A549 (cell line): ENCODE measurements around the gene ITGA11.

Source experiments
- CEBPB ChIP-seq, 2 experiments: fragments of >200 bp in 1 of 2; sonication (Bioruptor Twin) in 1 of 2; formaldehyde crosslinking in 1 of 2; IDR thresholded peaks; 2 replicates each; pipeline ENCODE4 v1.6.1; 2012 to 2016
- CTCF ChIP-seq: fragments of >200 bp; sonication (Bioruptor Twin); formaldehyde crosslinking; IDR thresholded peaks from 3 replicates; pipeline ENCODE4 v1.5.1; 2016
- EHMT2 ChIP-seq: fragments of 200-600 bp; sonication (generic); IDR thresholded peaks from 2 replicates; pipeline ENCODE4 v1.6.1; 2016; ENCODE audit warnings: antibody characterized with exemption, low read depth, mild to moderate bottlenecking, moderate library complexity
- ELK1 ChIP-seq: fragments of 150-350 bp; IDR thresholded peaks from 2 replicates; pipeline ENCODE4 v1.6.1; 2014; ENCODE audit warnings: low read depth, mild to moderate bottlenecking, low read length
- JUN ChIP-seq, 2 experiments: fragments of >200 bp; sonication (Bioruptor Twin); formaldehyde crosslinking; IDR thresholded peaks; 2 replicates in 1 of 2; 3 replicates in 1 of 2; pipeline ENCODE4 v1.6.1; 2016 to 2017
- MAFK ChIP-seq: fragments of 450-650 bp; IDR thresholded peaks from 2 replicates; pipeline ENCODE4 v1.6.1; 2014; ENCODE audit not compliant: partially characterized antibody
- MAX ChIP-seq: IDR thresholded peaks from 2 replicates; pipeline ENCODE4 v1.6.1; 2012
- POLR2A ChIP-seq: IDR thresholded peaks from 2 replicates; pipeline ENCODE4 v1.6.1; 2012; ENCODE audit warnings: mild to moderate bottlenecking, low read length
- POLR2AphosphoS2 ChIP-seq: conservative IDR thresholded peaks from 2 replicates; pipeline ENCODE4 v1.6.1; 2012; ENCODE audit warnings: low read length, improper control_type of control experiment, inconsistent platforms
- RAD21 ChIP-seq, 2 experiments: fragments of >200 bp in 1 of 2; sonication (Bioruptor Twin) in 1 of 2; formaldehyde crosslinking in 1 of 2; IDR thresholded peaks in 1 of 2; conservative IDR thresholded peaks in 1 of 2; 2 replicates in 1 of 2; 3 replicates in 1 of 2; pipeline ENCODE4 v1.6.1; 2012 to 2018; ENCODE audit warnings: inconsistent platforms in 1 of 2
- RFX5 ChIP-seq: fragments of 450-650 bp; IDR thresholded peaks from 2 replicates; pipeline ENCODE4 v1.7.1; 2014; ENCODE audit warnings: antibody characterized with exemption, mild to moderate bottlenecking, moderate library complexity

- TF ChIP-seq CEBPB (IDR thresholded peaks at IDR 0.05), result no peak
- no peak for TF ChIP-seq CTCF
- 0 out of 5 replicates have a peak, but pooled peaks of 1 of the 2 experiments have one; percentile 20 for TF ChIP-seq JUN (IDR thresholded peaks at IDR 0.05)
- no peak for TF ChIP-seq RFX5
- no peak for TF ChIP-seq POLR2AphosphoS2
- no peak for TF ChIP-seq ELK1
- no peak for TF ChIP-seq MAFK
- no peak for TF ChIP-seq EHMT2
- no peak for TF ChIP-seq POLR2A
- no peak for TF ChIP-seq RAD21 (conservative IDR thresholded peaks at IDR 0.05 in 1 of 2, IDR thresholded peaks at IDR 0.05 in 1 of 2)
- TF ChIP-seq MAX, result no peak
Measured at GRCh38 chr15:68340726-68341671, 91.0 kb downstream of the ITGA11 start.
